ENCODE data around the gene OR52E4. TPM values are rescaled to one million over a fixed set of nuclear protein-coding genes. Genes with fewer than 3 reads are reported as not detected.

Gene OR52E4
- total RNA-seq, 1 experiment from 2014 or later: not detected

GRCh38 chr11:5878564-5878963 lies 1.9 kb upstream of the OR52E4 start:
- Mint-ChIP-seq H3K9me3 (peaks cover 12% of the 10 kb centered on the region), H3K27me3 (ENCODE audit: low read depth) (no peaks in the 10 kb centered on the region; the same call in 1 of the 2 replicates), H3K4me1 (no peaks in the 10 kb centered on the region), H3K27ac (no peak overlapping the region), H3K36me3 (no peaks in the 10 kb centered on the region), H3K4me3 (no peak overlapping the region)
- TF ChIP-seq FOXP1 (CRISPR knock-in tag; IDR thresholded peaks at IDR 0.05; ENCODE audit: borderline replicate concordance): no peak
- no peak for TF ChIP-seq AFF4 (CRISPR knock-in tag; IDR thresholded peaks at IDR 0.05; ENCODE audit: borderline replicate concordance)
- TF ChIP-seq SMAD4 (CRISPR knock-in tag; IDR thresholded peaks at IDR 0.05): no peak
- no peak for TF ChIP-seq ATF6 (CRISPR knock-in tag; IDR thresholded peaks at IDR 0.05)
- no peak for TF ChIP-seq PREB (CRISPR knock-in tag; IDR thresholded peaks at IDR 0.05; ENCODE audit: borderline replicate concordance)
- no peak for TF ChIP-seq NFATC4 (CRISPR knock-in tag; IDR thresholded peaks at IDR 0.05)
- TF ChIP-seq CDX4 (CRISPR knock-in tag; IDR thresholded peaks at IDR 0.05; ENCODE audit: borderline replicate concordance): no peak
- TF ChIP-seq E2F5 (CRISPR knock-in tag; IDR thresholded peaks at IDR 0.05): no peak
- TF ChIP-seq ZNF219 (CRISPR knock-in tag; IDR thresholded peaks at IDR 0.05; ENCODE audit: borderline replicate concordance): no peak
- TF ChIP-seq USF2 (CRISPR knock-in tag; IDR thresholded peaks at IDR 0.05): no peak
- no peak for TF ChIP-seq HMGA2 (CRISPR knock-in tag; IDR thresholded peaks at IDR 0.05)
- no peak for TF ChIP-seq CREB1 (CRISPR knock-in tag; IDR thresholded peaks at IDR 0.05)
- no peak for TF ChIP-seq FOXP4 (CRISPR knock-in tag; IDR thresholded peaks at IDR 0.05)
- no peak for TF ChIP-seq NR1H2 (CRISPR knock-in tag; IDR thresholded peaks at IDR 0.05)
- TF ChIP-seq TEAD4 (CRISPR knock-in tag; IDR thresholded peaks at IDR 0.05): no peak
- ATAC-seq (no peak), DNase-seq (ENCODE audit: low spot score) (no peak)
- CTCF ChIA-PET: no interaction called here
- POLR2A ChIA-PET: no interaction called here
